HEK293 (cell line): ENCODE measurements around the gene CACNB2.

ENCODE experiments used
- CTCF ChIA-PET: fragments of 350-600 bp; formaldehyde crosslinking; extraction: SDS; loops from one replicate; lab custom pipeline; 2021; ENCODE audit warnings: antibody characterized with exemption; lab: Yijun Ruan, JAX
- POLR2A ChIA-PET: fragments of 300-600 bp; formaldehyde crosslinking; extraction: SDS; loops from one replicate; lab custom pipeline; 2020; ENCODE audit warnings: antibody characterized with exemption, inconsistent platforms; lab: Yijun Ruan, JAX
- H3K27ac ChIP-seq: fragments of 200-500 bp; sonication (Bioruptor generic); 2 replicates; pipeline ENCODE4 v1.5.1; 2014; ENCODE audit warnings: low read depth, low read length, control low read depth, inconsistent platforms; ENCODE audit errors: extremely low read depth
- H3K36me3 ChIP-seq, 2 experiments: fragments of 200-500 bp in 1 of 2; sonication (Bioruptor generic) in 1 of 2; 1 replicate in 1 of 2; 2 replicates in 1 of 2; pipeline ENCODE4 v1.5.1; 2014 to 2017; ENCODE audit warnings: inconsistent platforms in 2 of 2, low read length in 2 of 2; ENCODE audit not compliant: control insufficient read depth in 2 of 2, insufficient read depth in 1 of 2
- H3K4me1 ChIP-seq: fragments of 200-500 bp; sonication (Bioruptor generic); 2 replicates; pipeline ENCODE4 v1.5.1; 2014; ENCODE audit warnings: mild to moderate bottlenecking, low read length, inconsistent platforms; ENCODE audit not compliant: control insufficient read depth, insufficient read depth
- H3K4me3 ChIP-seq: 2 replicates; pipeline ENCODE4 v1.5.1; 2011; ENCODE audit warnings: low read depth, mild to moderate bottlenecking, control low read depth, low read length, moderate library complexity
- H3K9me3 ChIP-seq: fragments of 200-500 bp; sonication (Bioruptor generic); 2 replicates; pipeline ENCODE4 v1.5.1; 2014; ENCODE audit warnings: low read depth, low read length, inconsistent platforms; ENCODE audit not compliant: control insufficient read depth, insufficient read depth
- HOXD13 ChIP-seq: sonication (generic); formaldehyde crosslinking; IDR thresholded peaks from 2 replicates; pipeline ENCODE4 v1.8.0; 2022; ENCODE audit warnings: missing genetic modification reagents, borderline replicate concordance
- KLF7 ChIP-seq: fragments of 450-650 bp; formaldehyde crosslinking; IDR thresholded peaks from 2 replicates; pipeline ENCODE4 v1.5.1; 2016; ENCODE audit warnings: missing biosample characterization, missing genetic modification characterization, borderline replicate concordance
- SCRT1 ChIP-seq: fragments of 450-650 bp; formaldehyde crosslinking; IDR thresholded peaks from 2 replicates; pipeline ENCODE4 v1.5.1; 2016; ENCODE audit warnings: missing biosample characterization, missing genetic modification characterization, borderline replicate concordance
- SP3 ChIP-seq: fragments of 450-650 bp; formaldehyde crosslinking; IDR thresholded peaks from 2 replicates; pipeline ENCODE4 v1.5.1; 2016; ENCODE audit warnings: missing biosample characterization, missing genetic modification characterization
- WT1 ChIP-seq: fragments of 450-650 bp; formaldehyde crosslinking; IDR thresholded peaks from 2 replicates; pipeline ENCODE4 v1.5.1; 2016; ENCODE audit warnings: missing biosample characterization, missing genetic modification characterization
- ZNF133 ChIP-seq: fragments of 450-650 bp; formaldehyde crosslinking; IDR thresholded peaks from 2 replicates; pipeline ENCODE4 v1.5.1; 2016; ENCODE audit warnings: missing biosample characterization, missing genetic modification characterization
- ZNF138 ChIP-seq: fragments of 450-650 bp; formaldehyde crosslinking; IDR thresholded peaks from 2 replicates; pipeline ENCODE4 v1.5.1; 2016; ENCODE audit warnings: missing biosample characterization, missing genetic modification characterization, borderline replicate concordance
- ZNF157 ChIP-seq: fragments of 450-650 bp; formaldehyde crosslinking; IDR thresholded peaks from 2 replicates; pipeline ENCODE4 v1.5.1; 2016; ENCODE audit warnings: missing biosample characterization, missing genetic modification characterization
- ZNF335 ChIP-seq: fragments of 450-650 bp; formaldehyde crosslinking; conservative IDR thresholded peaks from 2 replicates; pipeline ENCODE4 v1.5.1; 2016; ENCODE audit warnings: missing biosample characterization, missing genetic modification characterization
- ZNF423 ChIP-seq: fragments of 450-650 bp; formaldehyde crosslinking; IDR thresholded peaks from 2 replicates; pipeline ENCODE4 v1.5.1; 2016; ENCODE audit warnings: missing biosample characterization, missing genetic modification characterization
- ZNF433 ChIP-seq: fragments of 450-650 bp; formaldehyde crosslinking; IDR thresholded peaks from 2 replicates; pipeline ENCODE4 v1.5.1; 2016; ENCODE audit warnings: missing biosample characterization, missing genetic modification characterization, low read depth
- ZNF48 ChIP-seq: fragments of 450-650 bp; formaldehyde crosslinking; IDR thresholded peaks from 2 replicates; pipeline ENCODE4 v1.5.1; 2016; ENCODE audit warnings: missing biosample characterization, missing genetic modification characterization
- ZNF558 ChIP-seq: fragments of 450-650 bp; formaldehyde crosslinking; IDR thresholded peaks from 2 replicates; pipeline ENCODE4 v1.5.1; 2016; ENCODE audit warnings: missing biosample characterization, missing genetic modification characterization
- ZNF670 ChIP-seq: fragments of 450-650 bp; formaldehyde crosslinking; IDR thresholded peaks from 2 replicates; pipeline ENCODE4 v1.5.1; 2016; ENCODE audit warnings: missing biosample characterization, missing genetic modification characterization, low read depth
- ZNF677 ChIP-seq: fragments of 450-650 bp; IDR thresholded peaks from 2 replicates; pipeline ENCODE4 v1.5.0; 2018; ENCODE audit warnings: missing biosample characterization, mild to moderate bottlenecking, missing genetic modification characterization, moderate library complexity
- ZNF792 ChIP-seq: fragments of 450-650 bp; formaldehyde crosslinking; IDR thresholded peaks from 2 replicates; pipeline ENCODE4 v1.5.1; 2016; ENCODE audit warnings: missing biosample characterization, missing genetic modification characterization
- ZNF830 ChIP-seq: fragments of 450-650 bp; IDR thresholded peaks from 2 replicates; pipeline ENCODE4 v1.5.0; 2018; ENCODE audit warnings: missing biosample characterization, missing genetic modification characterization, low read depth, mild to moderate bottlenecking, moderate library complexity
- TF ChIP-seq, protein P1 (sequence below): fragments of 450-650 bp; formaldehyde crosslinking; IDR thresholded peaks from 2 replicates; pipeline ENCODE4 v1.5.1; 2017; ENCODE audit warnings: missing biosample characterization, mild to moderate bottlenecking, missing genetic modification characterization, moderate library complexity
- TF ChIP-seq, protein P2 (sequence below): fragments of 450-650 bp; formaldehyde crosslinking; IDR thresholded peaks from 2 replicates; pipeline ENCODE4 v1.5.1; 2016; ENCODE audit warnings: missing biosample characterization, missing genetic modification characterization
- TF ChIP-seq, protein P3 (sequence below): fragments of 450-650 bp; formaldehyde crosslinking; conservative IDR thresholded peaks from 2 replicates; pipeline ENCODE4 v1.5.1; 2016; ENCODE audit warnings: low read depth, missing biosample characterization, missing genetic modification characterization

Gene CACNB2

DNA sequence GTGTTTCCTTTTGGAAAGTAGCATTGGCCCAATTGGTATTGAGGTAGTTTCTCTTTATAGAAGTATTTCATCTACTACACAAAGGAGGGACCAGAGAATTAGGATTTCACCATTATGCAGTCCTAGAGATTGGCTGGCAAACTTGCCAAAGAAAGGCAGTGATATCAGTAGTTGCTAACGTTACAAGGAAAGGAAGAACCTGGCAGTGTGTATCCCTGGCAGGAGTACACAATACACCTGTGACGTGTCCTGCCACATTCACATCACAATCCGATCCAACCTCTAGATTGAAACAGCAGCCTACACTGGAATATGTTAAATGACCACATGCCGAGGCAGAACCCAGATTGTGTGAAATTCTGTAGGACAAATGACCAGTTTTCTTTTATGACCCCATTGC, 81.7 kb downstream of the CACNB2 start:
- Histone ChIP-seq H3K36me3 (no peaks in the 10 kb centered on the region), H3K9me3 (no peaks in the 10 kb centered on the region), H3K27ac (no peak overlapping the region), H3K4me3 (no peak overlapping the region), H3K4me1 (no peaks in the 10 kb centered on the region; the same call in 1 of the 2 replicates)
- CTCF ChIA-PET: interaction anchor here (0.6 kb wide), 1 partner anchor 9 kb away, joined by 3 read pairs; no protein-coding TSS in a partner anchor
- TF ChIP-seq ZNF133 (no peak), KLF7 (no peak), ZNF792 (tag by site-specific recombination) (no peak)
- TF ChIP-seq, protein P1, sequence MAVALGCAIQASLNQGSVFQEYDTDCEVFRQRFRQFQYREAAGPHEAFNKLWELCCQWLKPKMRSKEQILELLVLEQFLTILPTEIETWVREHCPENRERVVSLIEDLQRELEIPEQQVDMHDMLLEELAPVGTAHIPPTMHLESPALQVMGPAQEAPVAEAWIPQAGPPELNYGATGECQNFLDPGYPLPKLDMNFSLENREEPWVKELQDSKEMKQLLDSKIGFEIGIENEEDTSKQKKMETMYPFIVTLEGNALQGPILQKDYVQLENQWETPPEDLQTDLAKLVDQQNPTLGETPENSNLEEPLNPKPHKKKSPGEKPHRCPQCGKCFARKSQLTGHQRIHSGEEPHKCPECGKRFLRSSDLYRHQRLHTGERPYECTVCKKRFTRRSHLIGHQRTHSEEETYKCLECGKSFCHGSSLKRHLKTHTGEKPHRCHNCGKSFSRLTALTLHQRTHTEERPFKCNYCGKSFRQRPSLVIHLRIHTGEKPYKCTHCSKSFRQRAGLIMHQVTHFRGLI (tag by site-specific recombination): no peak
- POLR2A ChIA-PET: no interaction called here

DNA sequence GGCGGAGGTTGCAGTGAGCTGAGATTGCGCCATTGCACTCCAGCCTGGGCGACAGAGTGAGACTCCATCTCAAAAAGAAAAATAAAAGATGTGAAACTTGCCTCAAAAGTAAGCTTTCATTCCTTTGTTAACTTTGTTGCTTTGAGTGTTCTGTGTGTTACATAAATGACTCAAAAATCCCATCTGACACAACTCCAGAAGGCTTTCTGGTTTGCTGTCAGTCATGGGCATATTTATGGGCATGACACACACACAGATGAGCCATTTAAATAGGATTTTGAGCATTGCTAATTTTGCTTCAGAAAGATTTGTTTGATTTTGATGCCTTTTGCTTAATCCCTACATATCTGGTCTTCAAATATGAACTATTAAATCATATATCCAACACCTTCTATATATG, 82.6 kb downstream of the CACNB2 start:
- H3K36me3 ChIP-seq: no peaks in the 10 kb centered on the region
- POLR2A ChIA-PET: no interaction called here
- no peak overlapping the region for H3K27ac ChIP-seq
- no peaks in the 10 kb centered on the region for H3K9me3 ChIP-seq
- H3K4me1 ChIP-seq: no peaks in the 10 kb centered on the region; the same call in 1 of the 2 replicates
- TF ChIP-seq ZNF423 (tag by site-specific recombination) (no peak), ZNF138 (tag by site-specific recombination) (no peak), ZNF670 (no peak), WT1 (no peak), ZNF558 (tag by site-specific recombination) (no peak), SP3 (tag by site-specific recombination) (no peak), ZNF677 (tag by site-specific recombination) (no peak), ZNF433 (tag by site-specific recombination) (no peak), SCRT1 (no peak), ZNF830 (tag by site-specific recombination) (no peak), ZNF157 (tag by site-specific recombination) (no peak), ZNF335 (tag by site-specific recombination) (no peak), HOXD13 (CRISPR knock-in tag) (no peak), ZNF48 (no peak)
- TF ChIP-seq, protein P2, sequence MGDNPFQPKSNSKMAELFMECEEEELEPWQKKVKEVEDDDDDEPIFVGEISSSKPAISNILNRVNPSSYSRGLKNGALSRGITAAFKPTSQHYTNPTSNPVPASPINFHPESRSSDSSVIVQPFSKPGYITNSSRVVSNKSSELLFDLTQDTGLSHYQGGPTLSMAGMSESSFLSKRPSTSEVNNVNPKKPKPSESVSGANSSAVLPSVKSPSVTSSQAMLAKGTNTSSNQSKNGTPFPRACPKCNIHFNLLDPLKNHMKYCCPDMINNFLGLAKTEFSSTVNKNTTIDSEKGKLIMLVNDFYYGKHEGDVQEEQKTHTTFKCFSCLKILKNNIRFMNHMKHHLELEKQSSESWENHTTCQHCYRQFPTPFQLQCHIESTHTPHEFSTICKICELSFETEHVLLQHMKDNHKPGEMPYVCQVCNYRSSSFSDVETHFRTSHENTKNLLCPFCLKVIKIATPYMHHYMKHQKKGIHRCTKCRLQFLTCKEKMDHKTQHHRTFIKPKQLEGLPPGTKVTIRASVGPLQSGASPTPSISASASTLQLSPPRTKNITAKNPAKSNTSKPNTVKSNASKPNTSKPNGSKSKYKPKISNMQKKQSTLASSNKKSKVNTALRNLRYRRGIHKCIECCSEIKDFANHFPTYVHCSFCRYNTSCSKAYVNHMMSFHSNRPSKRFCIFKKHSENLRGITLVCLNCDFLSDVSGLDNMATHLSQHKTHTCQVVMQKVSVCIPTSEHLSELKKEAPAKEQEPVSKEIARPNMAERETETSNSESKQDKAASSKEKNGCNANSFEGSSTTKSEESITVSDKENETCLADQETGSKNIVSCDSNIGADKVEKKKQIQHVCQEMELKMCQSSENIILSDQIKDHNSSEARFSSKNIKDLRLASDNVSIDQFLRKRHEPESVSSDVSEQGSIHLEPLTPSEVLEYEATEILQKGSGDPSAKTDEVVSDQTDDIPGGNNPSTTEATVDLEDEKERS (tag by site-specific recombination): no peak
- TF ChIP-seq, protein P3, sequence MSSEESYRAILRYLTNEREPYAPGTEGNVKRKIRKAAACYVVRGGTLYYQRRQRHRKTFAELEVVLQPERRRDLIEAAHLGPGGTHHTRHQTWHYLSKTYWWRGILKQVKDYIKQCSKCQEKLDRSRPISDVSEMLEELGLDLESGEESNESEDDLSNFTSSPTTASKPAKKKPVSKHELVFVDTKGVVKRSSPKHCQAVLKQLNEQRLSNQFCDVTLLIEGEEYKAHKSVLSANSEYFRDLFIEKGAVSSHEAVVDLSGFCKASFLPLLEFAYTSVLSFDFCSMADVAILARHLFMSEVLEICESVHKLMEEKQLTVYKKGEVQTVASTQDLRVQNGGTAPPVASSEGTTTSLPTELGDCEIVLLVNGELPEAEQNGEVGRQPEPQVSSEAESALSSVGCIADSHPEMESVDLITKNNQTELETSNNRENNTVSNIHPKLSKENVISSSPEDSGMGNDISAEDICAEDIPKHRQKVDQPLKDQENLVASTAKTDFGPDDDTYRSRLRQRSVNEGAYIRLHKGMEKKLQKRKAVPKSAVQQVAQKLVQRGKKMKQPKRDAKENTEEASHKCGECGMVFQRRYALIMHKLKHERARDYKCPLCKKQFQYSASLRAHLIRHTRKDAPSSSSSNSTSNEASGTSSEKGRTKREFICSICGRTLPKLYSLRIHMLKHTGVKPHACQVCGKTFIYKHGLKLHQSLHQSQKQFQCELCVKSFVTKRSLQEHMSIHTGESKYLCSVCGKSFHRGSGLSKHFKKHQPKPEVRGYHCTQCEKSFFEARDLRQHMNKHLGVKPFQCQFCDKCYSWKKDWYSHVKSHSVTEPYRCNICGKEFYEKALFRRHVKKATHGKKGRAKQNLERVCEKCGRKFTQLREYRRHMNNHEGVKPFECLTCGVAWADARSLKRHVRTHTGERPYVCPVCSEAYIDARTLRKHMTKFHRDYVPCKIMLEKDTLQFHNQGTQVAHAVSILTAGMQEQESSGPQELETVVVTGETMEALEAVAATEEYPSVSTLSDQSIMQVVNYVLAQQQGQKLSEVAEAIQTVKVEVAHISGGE (tag by site-specific recombination): no peak
- no peak overlapping the region for H3K4me3 ChIP-seq
- CTCF ChIA-PET: no interaction called here
